Osteocyte (in vitro differentiated cells): Measurements from ENCODE around the gene OPTN. TPM values are rescaled to one million over a fixed set of nuclear protein-coding genes. Genes with fewer than 3 reads are reported as not detected.

ENCODE experiments used
- DNase-seq: peaks from one replicate; pipeline ENCODE4 v3.0.0; 2021; ENCODE audit warnings: mixed read lengths; ENCODE audit not compliant: unreplicated experiment; ENCODE audit errors: extremely low spot score
- H3K27ac Mint-ChIP-seq: one replicate; pipeline ENCODE4 v1.8.0; 2021; ENCODE audit warnings: mild to moderate bottlenecking, mixed read lengths; ENCODE audit not compliant: unreplicated experiment
- H3K27me3 Mint-ChIP-seq: one replicate; pipeline ENCODE4 v1.8.0; 2021; ENCODE audit warnings: mixed read lengths; ENCODE audit not compliant: unreplicated experiment
- H3K36me3 Mint-ChIP-seq: one replicate; pipeline ENCODE4 v1.8.0; 2021; ENCODE audit warnings: mixed read lengths; ENCODE audit not compliant: unreplicated experiment
- H3K4me1 Mint-ChIP-seq: one replicate; pipeline ENCODE4 v1.8.0; 2021; ENCODE audit warnings: mixed read lengths; ENCODE audit not compliant: unreplicated experiment
- H3K4me3 Mint-ChIP-seq: one replicate; pipeline ENCODE4 v1.8.0; 2021; ENCODE audit warnings: mild to moderate bottlenecking, moderate library complexity, mixed read lengths; ENCODE audit not compliant: unreplicated experiment
- H3K9me3 Mint-ChIP-seq: one replicate; pipeline ENCODE4 v1.8.0; 2021; ENCODE audit warnings: mixed read lengths; ENCODE audit not compliant: unreplicated experiment
- total RNA-seq: library from RNA; stranded (reverse); gene quantifications from 2 replicates; pipeline ENCODE4 v1.2.1, GENCODE V29; 2021
- TF ChIP-seq, protein P1 (sequence below): fragments of 200-600 bp; sonication (generic); IDR thresholded peaks from 2 replicates; pipeline ENCODE4 v1.5.0; 2021; ENCODE audit warnings: antibody characterized with exemption, mild to moderate bottlenecking, moderate library complexity

Gene OPTN
- total RNA-seq, 1 donor from 2014 or later = 107 TPM

DNA sequence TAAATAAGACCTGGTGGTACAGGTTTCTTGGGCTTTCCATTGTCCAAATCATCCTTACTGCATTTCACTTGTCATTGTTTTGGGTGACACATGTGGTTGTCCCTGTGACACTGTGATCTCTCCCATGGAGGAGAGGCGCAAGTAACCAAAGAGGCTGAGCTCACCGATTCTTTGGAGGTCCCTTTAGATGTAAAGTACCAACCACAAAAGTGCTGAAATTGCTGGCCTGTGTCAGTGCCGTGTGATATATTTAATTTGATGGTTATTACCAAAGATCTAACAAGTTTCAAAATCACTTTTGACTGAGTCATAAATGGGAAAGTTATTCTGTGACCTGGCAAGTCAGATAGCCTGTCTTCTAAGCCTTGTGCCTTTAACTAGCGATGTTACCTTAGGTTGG is 80.8 kb downstream of the OPTN start:
- H3K4me1 Mint-ChIP-seq = no peaks in the 10 kb centered on the region
- TF ChIP-seq, protein P1, sequence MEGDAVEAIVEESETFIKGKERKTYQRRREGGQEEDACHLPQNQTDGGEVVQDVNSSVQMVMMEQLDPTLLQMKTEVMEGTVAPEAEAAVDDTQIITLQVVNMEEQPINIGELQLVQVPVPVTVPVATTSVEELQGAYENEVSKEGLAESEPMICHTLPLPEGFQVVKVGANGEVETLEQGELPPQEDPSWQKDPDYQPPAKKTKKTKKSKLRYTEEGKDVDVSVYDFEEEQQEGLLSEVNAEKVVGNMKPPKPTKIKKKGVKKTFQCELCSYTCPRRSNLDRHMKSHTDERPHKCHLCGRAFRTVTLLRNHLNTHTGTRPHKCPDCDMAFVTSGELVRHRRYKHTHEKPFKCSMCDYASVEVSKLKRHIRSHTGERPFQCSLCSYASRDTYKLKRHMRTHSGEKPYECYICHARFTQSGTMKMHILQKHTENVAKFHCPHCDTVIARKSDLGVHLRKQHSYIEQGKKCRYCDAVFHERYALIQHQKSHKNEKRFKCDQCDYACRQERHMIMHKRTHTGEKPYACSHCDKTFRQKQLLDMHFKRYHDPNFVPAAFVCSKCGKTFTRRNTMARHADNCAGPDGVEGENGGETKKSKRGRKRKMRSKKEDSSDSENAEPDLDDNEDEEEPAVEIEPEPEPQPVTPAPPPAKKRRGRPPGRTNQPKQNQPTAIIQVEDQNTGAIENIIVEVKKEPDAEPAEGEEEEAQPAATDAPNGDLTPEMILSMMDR = no peak
- peaks cover 14% of the 10 kb centered on the region for H3K36me3 Mint-ChIP-seq
- H3K27ac Mint-ChIP-seq = no peak overlapping the region
- no peak overlapping the region for H3K4me3 Mint-ChIP-seq
- DNase-seq = no peak
- no peaks in the 10 kb centered on the region for H3K27me3 Mint-ChIP-seq
- H3K9me3 Mint-ChIP-seq = no peaks in the 10 kb centered on the region

DNA sequence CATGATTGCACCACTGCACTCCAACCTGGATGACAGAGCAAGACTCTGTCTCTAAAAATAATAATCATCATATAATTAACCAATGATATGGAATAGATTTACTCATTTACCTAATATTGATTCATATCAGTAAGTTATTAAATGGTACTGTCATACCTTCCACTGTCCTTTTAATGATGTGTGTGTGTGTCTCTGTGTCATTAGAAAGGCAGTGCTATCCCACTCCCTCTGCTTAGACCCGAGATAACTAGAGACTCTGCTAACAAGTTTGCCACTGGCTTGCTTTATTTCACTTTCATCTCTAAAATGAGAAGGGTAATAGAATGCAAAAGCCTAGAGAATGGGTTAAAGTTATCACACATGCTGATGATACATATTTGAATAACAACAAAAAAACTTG is 82.5 kb downstream of the OPTN start:
- no peak for DNase-seq
- peaks cover 14% of the 10 kb centered on the region for H3K36me3 Mint-ChIP-seq
- H3K4me3 Mint-ChIP-seq = no peak overlapping the region
- no peaks in the 10 kb centered on the region for H3K27me3 Mint-ChIP-seq
- H3K4me1 Mint-ChIP-seq = no peaks in the 10 kb centered on the region
- H3K9me3 Mint-ChIP-seq = no peaks in the 10 kb centered on the region
- TF ChIP-seq, protein P1 = no peak
- no peak overlapping the region for H3K27ac Mint-ChIP-seq

DNA sequence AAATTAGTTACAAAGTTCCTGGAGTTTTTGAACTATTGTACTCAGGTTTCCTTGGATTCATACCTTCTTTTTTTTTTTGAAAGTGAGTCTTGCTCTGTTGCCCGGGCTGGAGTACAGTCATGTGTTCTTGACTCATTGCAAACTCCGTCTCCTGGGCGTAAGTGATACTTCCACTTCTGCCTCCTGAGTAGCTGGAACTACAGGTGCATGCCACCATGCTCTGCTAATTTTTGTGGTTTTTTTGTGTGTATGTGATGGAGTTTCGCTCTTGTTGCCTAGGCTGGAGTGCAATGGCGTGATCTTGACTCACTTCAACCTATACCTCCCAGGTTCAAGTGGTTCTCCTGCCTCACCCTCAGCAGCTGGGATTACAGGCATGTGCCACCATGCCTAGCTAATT is 83.7 kb downstream of the OPTN start:
- H3K36me3 Mint-ChIP-seq = peaks cover 14% of the 10 kb centered on the region
- TF ChIP-seq, protein P1 = no peak
- no peaks in the 10 kb centered on the region for H3K9me3 Mint-ChIP-seq

DNA sequence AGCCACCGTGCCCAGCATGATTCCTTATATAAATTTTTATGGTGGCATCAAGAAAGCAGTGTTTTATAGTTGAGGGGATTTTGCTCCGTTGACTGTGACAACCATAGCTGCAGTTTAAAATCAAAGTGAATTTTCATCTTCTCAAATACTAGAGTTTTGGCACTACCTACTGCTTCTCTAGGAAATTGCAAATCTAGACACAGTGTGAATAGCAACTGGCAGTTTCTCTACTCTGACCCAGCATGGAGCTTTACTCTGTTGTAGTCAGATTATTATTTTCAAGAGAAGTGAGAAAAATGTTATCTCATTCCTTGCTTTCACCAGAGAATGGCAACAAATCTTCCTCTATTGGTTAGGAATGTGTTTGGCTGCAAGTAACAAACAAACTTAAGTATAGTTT is 84.3 kb downstream of the OPTN start:
- TF ChIP-seq, protein P1 = no peak
- Mint-ChIP-seq H3K4me3 (no peak overlapping the region), H3K9me3 (no peaks in the 10 kb centered on the region), H3K27ac (no peak overlapping the region), H3K36me3 (peaks cover 11% of the 10 kb centered on the region), H3K27me3 (no peaks in the 10 kb centered on the region), H3K4me1 (no peaks in the 10 kb centered on the region)
- DNase-seq = no peak

More for the DNA sequence above, 83.7 kb downstream of the OPTN start:
- DNase-seq = no peak
- Mint-ChIP-seq H3K4me3 (no peak overlapping the region), H3K27me3 (no peaks in the 10 kb centered on the region), H3K4me1 (no peaks in the 10 kb centered on the region), H3K27ac (no peak overlapping the region)

- no peaks in the 10 kb centered on the region for H3K27me3 Mint-ChIP-seq
- TF ChIP-seq, protein P1 = no peak
- no peaks in the 10 kb centered on the region for H3K4me1 Mint-ChIP-seq
- no peak for DNase-seq
- H3K4me3 Mint-ChIP-seq = no peak overlapping the region
- H3K36me3 Mint-ChIP-seq = peaks cover 11% of the 10 kb centered on the region
- H3K27ac Mint-ChIP-seq = no peak overlapping the region
- no peaks in the 10 kb centered on the region for H3K9me3 Mint-ChIP-seq
Observed at GRCh38 chr10:13184730-13185514, 85.0 kb downstream of the OPTN start.
